GM23338 (cell line): ENCODE results near the gene DPYD. TPM values are rescaled to one million over a fixed set of nuclear protein-coding genes. Genes with fewer than 3 reads are reported as not detected.

Experiments
- ATAC-seq: fragments of 200-7000 bp; cut with Tn5 transposase; 3 replicates; pipeline ENCODE4 v1.9.1; 2020
- DNase-seq: peaks from one replicate; pipeline ENCODE4 v3.0.0-alpha.2; 2015; ENCODE audit warnings: low spot score
- H2AFZ ChIP-seq: fragments of 200-600 bp; sonication (generic); 2 replicates; pipeline ENCODE4 v1.8.0; 2016; ENCODE audit warnings: antibody characterized with exemption, mild to moderate bottlenecking, moderate library complexity
- H3F3A ChIP-seq: fragments of 200-600 bp; sonication (generic); replicated peaks from 2 replicates; pipeline ENCODE4 v1.8.0; 2017; ENCODE audit warnings: antibody characterized with exemption, mixed run types, low read depth
- H3K27ac ChIP-seq: fragments of 200-600 bp; sonication (generic); 2 replicates; pipeline ENCODE4 v1.6.1; 2016; ENCODE audit warnings: low read depth
- H3K27me3 ChIP-seq: fragments of 200-600 bp; sonication (generic); 2 replicates; pipeline ENCODE4 v1.8.0; 2016; ENCODE audit warnings: mild to moderate bottlenecking, mixed run types, moderate library complexity; ENCODE audit not compliant: insufficient read depth
- H3K36me3 ChIP-seq: fragments of 200-600 bp; sonication (generic); 2 replicates; pipeline ENCODE4 v1.8.0; 2016; ENCODE audit warnings: mild to moderate bottlenecking; ENCODE audit not compliant: insufficient read depth
- H3K4me1 ChIP-seq: fragments of 200-600 bp; sonication (generic); 2 replicates; pipeline ENCODE4 v1.8.0; 2016; ENCODE audit warnings: mild to moderate bottlenecking, moderate library complexity; ENCODE audit not compliant: insufficient read depth
- H3K4me2 ChIP-seq: fragments of 200-600 bp; sonication (generic); 2 replicates; pipeline ENCODE4 v1.7.1; 2017; ENCODE audit warnings: mixed run types
- H3K4me3 ChIP-seq: fragments of 200-600 bp; sonication (generic); 2 replicates; pipeline ENCODE4 v1.6.1; 2016; ENCODE audit warnings: mixed run types
- H3K79me2 ChIP-seq: fragments of 200-600 bp; sonication (generic); replicated peaks from 2 replicates; pipeline ENCODE4 v1.8.0; 2017; ENCODE audit warnings: mild to moderate bottlenecking; ENCODE audit not compliant: insufficient read depth
- H3K9me2 ChIP-seq: fragments of 200-600 bp; sonication (generic); 2 replicates; pipeline ENCODE4 v1.8.0; 2017; ENCODE audit not compliant: insufficient read depth
- H4K20me1 ChIP-seq: fragments of 200-600 bp; sonication (generic); replicated peaks from 2 replicates; pipeline ENCODE4 v1.8.0; 2017; ENCODE audit warnings: mild to moderate bottlenecking; ENCODE audit not compliant: insufficient read depth
- H3K27ac Mint-ChIP-seq: 2 replicates; pipeline ENCODE4 v1.8.0; 2020; ENCODE audit warnings: inconsistent platforms, mild to moderate bottlenecking, moderate library complexity, mixed read lengths
- H3K27me3 Mint-ChIP-seq: 3 replicates; pipeline ENCODE4 v1.8.0; 2022; ENCODE audit warnings: low read depth, mild to moderate bottlenecking, moderate library complexity, mixed read lengths, inconsistent platforms; ENCODE audit not compliant: insufficient read depth, poor library complexity
- H3K36me3 Mint-ChIP-seq: 3 replicates; pipeline ENCODE4 v1.8.0; 2021; ENCODE audit warnings: low read depth, mild to moderate bottlenecking, inconsistent platforms, moderate library complexity, mixed read lengths
- H3K4me1 Mint-ChIP-seq: 3 replicates; pipeline ENCODE4 v1.8.0; 2020; ENCODE audit warnings: mild to moderate bottlenecking, inconsistent platforms, mixed read lengths
- H3K4me3 Mint-ChIP-seq: 3 replicates; pipeline ENCODE4 v1.8.0; 2021; ENCODE audit warnings: moderate library complexity, mild to moderate bottlenecking, inconsistent platforms, mixed read lengths
- H3K9me3 Mint-ChIP-seq: 3 replicates; pipeline ENCODE4 v1.8.0; 2020; ENCODE audit warnings: moderate library complexity, mild to moderate bottlenecking, inconsistent platforms, mixed read lengths
- EZH2phosphoT487 ChIP-seq: fragments of 200-600 bp; sonication (generic); IDR thresholded peaks from one replicate; pipeline ENCODE4 v1.8.1; 2018; ENCODE audit warnings: antibody characterized with exemption; ENCODE audit not compliant: unreplicated experiment
- JUNB ChIP-seq: IDR thresholded peaks from one replicate; pipeline ENCODE4 v1.6.1; 2016; ENCODE audit warnings: antibody characterized with exemption; ENCODE audit not compliant: unreplicated experiment
- NANOG ChIP-seq: IDR thresholded peaks from 2 replicates; pipeline ENCODE4 v1.6.1; 2016; ENCODE audit warnings: antibody characterized with exemption, borderline replicate concordance
- POLR2AphosphoS5 ChIP-seq: IDR thresholded peaks from 2 replicates; pipeline ENCODE4 v1.6.1; 2016; ENCODE audit warnings: antibody characterized with exemption, low read depth
- STAT1 ChIP-seq: IDR thresholded peaks from one replicate; pipeline ENCODE4 v1.6.1; 2016; ENCODE audit warnings: antibody characterized with exemption; ENCODE audit not compliant: unreplicated experiment
- ZNF331 ChIP-seq: fragments of 250-450 bp; sonication (Bioruptor Pico); IDR thresholded peaks from 2 replicates; pipeline ENCODE4 v1.5.0; 2020; ENCODE audit warnings: low read depth, mild to moderate bottlenecking, moderate library complexity
- polyA plus RNA-seq: library from polyadenylated mRNA; unstranded; fragments of >200 nt; fragmentation: Nextera tagmentation; extraction: Ambion mirVana; gene quantifications from 2 replicates; pipeline ENCODE4 v1.2.1, GENCODE V29; 2016
- total RNA-seq: library from RNA; depleted of rRNA; stranded (reverse); fragments of >200 nt; shearing (Covaris generic); gene quantifications from 2 replicates; pipeline ENCODE4 v1.2.3, GENCODE V29; 2014
- TF ChIP-seq, protein P1 (sequence below): IDR thresholded peaks from 2 replicates; pipeline ENCODE4 v1.6.1; 2016; ENCODE audit warnings: antibody characterized with exemption
- TF ChIP-seq, protein P2 (sequence below): IDR thresholded peaks from one replicate; pipeline ENCODE4 v1.6.1; 2018; ENCODE audit warnings: antibody characterized with exemption; ENCODE audit not compliant: unreplicated experiment
- TF ChIP-seq, protein P3 (sequence below), 2 experiments: fragments of 200-600 bp in 1 of 2; sonication (generic) in 1 of 2; conservative IDR thresholded peaks; 2 replicates each; pipeline versions ENCODE4 v1.5.1 to v1.6.1; 2016 to 2017; ENCODE audit warnings: antibody characterized with exemption in 2 of 2, low read depth in 2 of 2, mild to moderate bottlenecking in 2 of 2, moderate library complexity in 1 of 2
- TF ChIP-seq, protein P4 (sequence below): fragments of 250-450 bp; sonication (Bioruptor Pico); IDR thresholded peaks from 2 replicates; pipeline ENCODE4 v1.5.0; 2020; ENCODE audit warnings: mild to moderate bottlenecking, moderate library complexity

Gene DPYD
- total and polyA plus RNA-seq, 2 experiments from 2014 or later, result 0.50 to 1.6 TPM

DNA sequence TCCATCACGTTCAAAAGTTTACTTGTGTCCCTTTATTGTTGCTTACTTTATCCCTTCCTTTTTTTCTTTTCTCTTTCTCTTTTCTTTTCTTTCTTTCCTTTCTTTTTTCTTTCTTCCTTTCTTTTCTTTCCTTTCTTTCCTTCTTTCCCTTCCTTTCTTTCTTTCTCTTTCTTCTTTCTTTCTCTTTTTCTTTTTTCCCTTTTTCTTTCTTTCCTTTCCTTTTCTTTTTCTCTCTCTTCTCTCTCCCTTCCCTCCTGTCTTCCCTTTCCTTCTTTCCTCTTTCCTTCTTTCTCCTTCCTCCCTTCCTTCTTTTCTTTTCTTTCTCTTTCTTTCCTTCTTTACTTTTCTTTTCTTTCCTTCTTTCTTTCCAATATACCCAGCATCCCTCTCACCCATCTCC lies 391.2 kb downstream of the DPYD start (continued):
- TF ChIP-seq, protein P1, sequence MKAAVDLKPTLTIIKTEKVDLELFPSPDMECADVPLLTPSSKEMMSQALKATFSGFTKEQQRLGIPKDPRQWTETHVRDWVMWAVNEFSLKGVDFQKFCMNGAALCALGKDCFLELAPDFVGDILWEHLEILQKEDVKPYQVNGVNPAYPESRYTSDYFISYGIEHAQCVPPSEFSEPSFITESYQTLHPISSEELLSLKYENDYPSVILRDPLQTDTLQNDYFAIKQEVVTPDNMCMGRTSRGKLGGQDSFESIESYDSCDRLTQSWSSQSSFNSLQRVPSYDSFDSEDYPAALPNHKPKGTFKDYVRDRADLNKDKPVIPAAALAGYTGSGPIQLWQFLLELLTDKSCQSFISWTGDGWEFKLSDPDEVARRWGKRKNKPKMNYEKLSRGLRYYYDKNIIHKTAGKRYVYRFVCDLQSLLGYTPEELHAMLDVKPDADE, result no peak
- TF ChIP-seq, protein P2, sequence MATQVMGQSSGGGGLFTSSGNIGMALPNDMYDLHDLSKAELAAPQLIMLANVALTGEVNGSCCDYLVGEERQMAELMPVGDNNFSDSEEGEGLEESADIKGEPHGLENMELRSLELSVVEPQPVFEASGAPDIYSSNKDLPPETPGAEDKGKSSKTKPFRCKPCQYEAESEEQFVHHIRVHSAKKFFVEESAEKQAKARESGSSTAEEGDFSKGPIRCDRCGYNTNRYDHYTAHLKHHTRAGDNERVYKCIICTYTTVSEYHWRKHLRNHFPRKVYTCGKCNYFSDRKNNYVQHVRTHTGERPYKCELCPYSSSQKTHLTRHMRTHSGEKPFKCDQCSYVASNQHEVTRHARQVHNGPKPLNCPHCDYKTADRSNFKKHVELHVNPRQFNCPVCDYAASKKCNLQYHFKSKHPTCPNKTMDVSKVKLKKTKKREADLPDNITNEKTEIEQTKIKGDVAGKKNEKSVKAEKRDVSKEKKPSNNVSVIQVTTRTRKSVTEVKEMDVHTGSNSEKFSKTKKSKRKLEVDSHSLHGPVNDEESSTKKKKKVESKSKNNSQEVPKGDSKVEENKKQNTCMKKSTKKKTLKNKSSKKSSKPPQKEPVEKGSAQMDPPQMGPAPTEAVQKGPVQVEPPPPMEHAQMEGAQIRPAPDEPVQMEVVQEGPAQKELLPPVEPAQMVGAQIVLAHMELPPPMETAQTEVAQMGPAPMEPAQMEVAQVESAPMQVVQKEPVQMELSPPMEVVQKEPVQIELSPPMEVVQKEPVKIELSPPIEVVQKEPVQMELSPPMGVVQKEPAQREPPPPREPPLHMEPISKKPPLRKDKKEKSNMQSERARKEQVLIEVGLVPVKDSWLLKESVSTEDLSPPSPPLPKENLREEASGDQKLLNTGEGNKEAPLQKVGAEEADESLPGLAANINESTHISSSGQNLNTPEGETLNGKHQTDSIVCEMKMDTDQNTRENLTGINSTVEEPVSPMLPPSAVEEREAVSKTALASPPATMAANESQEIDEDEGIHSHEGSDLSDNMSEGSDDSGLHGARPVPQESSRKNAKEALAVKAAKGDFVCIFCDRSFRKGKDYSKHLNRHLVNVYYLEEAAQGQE, result no peak
- TF ChIP-seq JUNB (no peak), EZH2phosphoT487 (no peak), STAT1 (no peak), ZNF331 (CRISPR knock-in tag) (no peak)

DNA sequence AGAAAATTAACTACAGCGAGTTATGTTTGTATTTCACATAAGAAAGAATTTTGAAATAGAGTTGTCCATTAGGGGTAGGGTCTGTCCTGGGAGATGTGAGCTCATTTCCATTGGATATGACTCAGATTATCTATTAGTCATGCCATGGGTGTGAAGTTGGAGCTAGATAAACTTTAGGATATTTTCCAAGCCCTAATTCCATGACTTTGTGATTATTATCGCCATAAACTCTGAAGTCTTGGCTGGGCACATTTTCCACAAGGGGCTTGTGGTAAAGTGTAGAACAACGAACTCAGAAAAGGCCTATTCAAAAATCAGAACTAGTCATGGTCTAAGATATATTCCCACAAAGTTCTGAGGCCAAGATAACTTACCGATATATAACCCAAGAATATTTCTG lies 396.6 kb downstream of the DPYD start:
- peaks cover 4% of the 10 kb centered on the region; the same call in 2 of the 3 replicates for H3K4me1 Mint-ChIP-seq
- no peaks in the 10 kb centered on the region for H3K27me3 ChIP-seq
- no peak overlapping the region for H2AFZ ChIP-seq
- H3K79me2 ChIP-seq, result no peaks in the 10 kb centered on the region
- H3K27ac ChIP-seq, result no peak overlapping the region
- no peak overlapping the region for H3K4me2 ChIP-seq
- no peaks in the 10 kb centered on the region for H3K9me2 ChIP-seq
- ATAC-seq (no peak), DNase-seq (no peak)
- no peaks in the 10 kb centered on the region for H3K27me3 Mint-ChIP-seq
- H3K4me3 Mint-ChIP-seq, result no peak overlapping the region
- no peaks in the 10 kb centered on the region for H3K36me3 ChIP-seq
- no peaks in the 10 kb centered on the region for H4K20me1 ChIP-seq
- no peak overlapping the region for H3K4me3 ChIP-seq
- H3K36me3 Mint-ChIP-seq, result no peaks in the 10 kb centered on the region
- no peaks in the 10 kb centered on the region for H3K4me1 ChIP-seq
- H3F3A ChIP-seq, result no peaks in the 10 kb centered on the region
- H3K27ac Mint-ChIP-seq, result no peak overlapping the region
- peaks cover 10% of the 10 kb centered on the region; the same call in 2 of the 3 replicates for H3K9me3 Mint-ChIP-seq
- TF ChIP-seq JUNB, result no peak
- TF ChIP-seq NANOG, result no peak
- no peak for TF ChIP-seq POLR2AphosphoS5
- TF ChIP-seq, protein P3, sequence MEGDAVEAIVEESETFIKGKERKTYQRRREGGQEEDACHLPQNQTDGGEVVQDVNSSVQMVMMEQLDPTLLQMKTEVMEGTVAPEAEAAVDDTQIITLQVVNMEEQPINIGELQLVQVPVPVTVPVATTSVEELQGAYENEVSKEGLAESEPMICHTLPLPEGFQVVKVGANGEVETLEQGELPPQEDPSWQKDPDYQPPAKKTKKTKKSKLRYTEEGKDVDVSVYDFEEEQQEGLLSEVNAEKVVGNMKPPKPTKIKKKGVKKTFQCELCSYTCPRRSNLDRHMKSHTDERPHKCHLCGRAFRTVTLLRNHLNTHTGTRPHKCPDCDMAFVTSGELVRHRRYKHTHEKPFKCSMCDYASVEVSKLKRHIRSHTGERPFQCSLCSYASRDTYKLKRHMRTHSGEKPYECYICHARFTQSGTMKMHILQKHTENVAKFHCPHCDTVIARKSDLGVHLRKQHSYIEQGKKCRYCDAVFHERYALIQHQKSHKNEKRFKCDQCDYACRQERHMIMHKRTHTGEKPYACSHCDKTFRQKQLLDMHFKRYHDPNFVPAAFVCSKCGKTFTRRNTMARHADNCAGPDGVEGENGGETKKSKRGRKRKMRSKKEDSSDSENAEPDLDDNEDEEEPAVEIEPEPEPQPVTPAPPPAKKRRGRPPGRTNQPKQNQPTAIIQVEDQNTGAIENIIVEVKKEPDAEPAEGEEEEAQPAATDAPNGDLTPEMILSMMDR (conservative IDR thresholded peaks at IDR 0.05; ENCODE audit: low read depth in 2 of 2), result no peak
- TF ChIP-seq, protein P4, sequence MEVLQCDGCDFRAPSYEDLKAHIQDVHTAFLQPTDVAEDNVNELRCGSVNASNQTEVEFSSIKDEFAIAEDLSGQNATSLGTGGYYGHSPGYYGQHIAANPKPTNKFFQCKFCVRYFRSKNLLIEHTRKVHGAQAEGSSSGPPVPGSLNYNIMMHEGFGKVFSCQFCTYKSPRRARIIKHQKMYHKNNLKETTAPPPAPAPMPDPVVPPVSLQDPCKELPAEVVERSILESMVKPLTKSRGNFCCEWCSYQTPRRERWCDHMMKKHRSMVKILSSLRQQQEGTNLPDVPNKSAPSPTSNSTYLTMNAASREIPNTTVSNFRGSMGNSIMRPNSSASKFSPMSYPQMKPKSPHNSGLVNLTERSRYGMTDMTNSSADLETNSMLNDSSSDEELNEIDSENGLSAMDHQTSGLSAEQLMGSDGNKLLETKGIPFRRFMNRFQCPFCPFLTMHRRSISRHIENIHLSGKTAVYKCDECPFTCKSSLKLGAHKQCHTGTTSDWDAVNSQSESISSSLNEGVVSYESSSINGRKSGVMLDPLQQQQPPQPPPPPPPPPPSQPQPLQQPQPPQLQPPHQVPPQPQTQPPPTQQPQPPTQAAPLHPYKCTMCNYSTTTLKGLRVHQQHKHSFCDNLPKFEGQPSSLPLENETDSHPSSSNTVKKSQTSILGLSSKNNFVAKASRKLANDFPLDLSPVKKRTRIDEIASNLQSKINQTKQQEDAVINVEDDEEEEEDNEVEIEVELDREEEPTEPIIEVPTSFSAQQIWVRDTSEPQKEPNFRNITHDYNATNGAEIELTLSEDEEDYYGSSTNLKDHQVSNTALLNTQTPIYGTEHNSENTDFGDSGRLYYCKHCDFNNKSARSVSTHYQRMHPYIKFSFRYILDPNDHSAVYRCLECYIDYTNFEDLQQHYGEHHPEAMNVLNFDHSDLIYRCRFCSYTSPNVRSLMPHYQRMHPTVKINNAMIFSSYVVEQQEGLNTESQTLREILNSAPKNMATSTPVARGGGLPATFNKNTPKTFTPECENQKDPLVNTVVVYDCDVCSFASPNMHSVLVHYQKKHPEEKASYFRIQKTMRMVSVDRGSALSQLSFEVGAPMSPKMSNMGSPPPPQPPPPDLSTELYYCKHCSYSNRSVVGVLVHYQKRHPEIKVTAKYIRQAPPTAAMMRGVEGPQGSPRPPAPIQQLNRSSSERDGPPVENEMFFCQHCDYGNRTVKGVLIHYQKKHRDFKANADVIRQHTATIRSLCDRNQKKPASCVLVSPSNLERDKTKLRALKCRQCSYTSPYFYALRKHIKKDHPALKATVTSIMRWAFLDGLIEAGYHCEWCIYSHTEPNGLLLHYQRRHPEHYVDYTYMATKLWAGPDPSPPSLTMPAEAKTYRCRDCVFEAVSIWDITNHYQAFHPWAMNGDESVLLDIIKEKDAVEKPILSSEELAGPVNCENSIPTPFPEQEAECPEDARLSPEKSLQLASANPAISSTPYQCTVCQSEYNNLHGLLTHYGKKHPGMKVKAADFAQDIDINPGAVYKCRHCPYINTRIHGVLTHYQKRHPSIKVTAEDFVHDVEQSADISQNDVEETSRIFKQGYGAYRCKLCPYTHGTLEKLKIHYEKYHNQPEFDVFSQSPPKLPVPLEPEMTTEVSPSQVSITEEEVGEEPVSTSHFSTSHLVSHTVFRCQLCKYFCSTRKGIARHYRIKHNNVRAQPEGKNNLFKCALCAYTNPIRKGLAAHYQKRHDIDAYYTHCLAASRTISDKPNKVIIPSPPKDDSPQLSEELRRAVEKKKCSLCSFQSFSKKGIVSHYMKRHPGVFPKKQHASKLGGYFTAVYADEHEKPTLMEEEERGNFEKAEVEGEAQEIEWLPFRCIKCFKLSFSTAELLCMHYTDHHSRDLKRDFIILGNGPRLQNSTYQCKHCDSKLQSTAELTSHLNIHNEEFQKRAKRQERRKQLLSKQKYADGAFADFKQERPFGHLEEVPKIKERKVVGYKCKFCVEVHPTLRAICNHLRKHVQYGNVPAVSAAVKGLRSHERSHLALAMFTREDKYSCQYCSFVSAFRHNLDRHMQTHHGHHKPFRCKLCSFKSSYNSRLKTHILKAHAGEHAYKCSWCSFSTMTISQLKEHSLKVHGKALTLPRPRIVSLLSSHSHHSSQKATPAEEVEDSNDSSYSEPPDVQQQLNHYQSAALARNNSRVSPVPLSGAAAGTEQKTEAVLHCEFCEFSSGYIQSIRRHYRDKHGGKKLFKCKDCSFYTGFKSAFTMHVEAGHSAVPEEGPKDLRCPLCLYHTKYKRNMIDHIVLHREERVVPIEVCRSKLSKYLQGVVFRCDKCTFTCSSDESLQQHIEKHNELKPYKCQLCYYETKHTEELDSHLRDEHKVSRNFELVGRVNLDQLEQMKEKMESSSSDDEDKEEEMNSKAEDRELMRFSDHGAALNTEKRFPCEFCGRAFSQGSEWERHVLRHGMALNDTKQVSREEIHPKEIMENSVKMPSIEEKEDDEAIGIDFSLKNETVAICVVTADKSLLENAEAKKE (CRISPR knock-in tag), result no peak
- TF ChIP-seq, protein P1, result no peak
- TF ChIP-seq STAT1, result no peak
- TF ChIP-seq EZH2phosphoT487, result no peak
